Bronchial epithelial cell (primary cell): ENCODE data around the gene PRKCZ. TPM values are rescaled to one million over a fixed set of nuclear protein-coding genes. Genes with fewer than 3 reads are reported as not detected.

Experiments used
- DNase-seq: peaks from one replicate; pipeline ENCODE4 v3.0.0-alpha.2; 2010; ENCODE audit warnings: low read depth
- FAIRE-seq: peaks from 2 replicates; lab custom pipeline; 2011; peaks lifted over from hg19 to GRCh38; lab: Jason Lieb, UNC
- H3K27me3 ChIP-seq: 2 replicates; pipeline ENCODE4 v1.5.1; 2011; ENCODE audit warnings: low read length; ENCODE audit not compliant: control insufficient read depth, insufficient read depth
- H3K36me3 ChIP-seq: 2 replicates; pipeline ENCODE4 v1.5.1; 2011; ENCODE audit warnings: low read length; ENCODE audit not compliant: control insufficient read depth, insufficient read depth
- H3K4me3 ChIP-seq: 2 replicates; pipeline ENCODE4 v1.5.1; 2011; ENCODE audit warnings: mild to moderate bottlenecking, low read depth, low read length, control low read depth
- total RNA-seq: library from RNA; depleted of rRNA; stranded (reverse); fragments of >200 nt; gene quantifications from 2 replicates; pipeline ENCODE4 v1.2.1, GENCODE V29; 2014
- TF ChIP-seq, protein P1 (sequence below): IDR thresholded peaks from 2 replicates; pipeline ENCODE4 v1.5.1; 2011; ENCODE audit warnings: mild to moderate bottlenecking, moderate library complexity, low read length, control low read depth, inconsistent platforms; ENCODE audit not compliant: insufficient read depth, severe bottlenecking

PRKCZ gene
- total RNA-seq, 1 donor from 2014 or later, result 38.4 TPM

- DNase-seq, result no peak
- Histone ChIP-seq H3K36me3 (peaks cover 12% of the 10 kb centered on the region), H3K4me3 (no peak overlapping the region), H3K27me3 (no peaks in the 10 kb centered on the region)
- TF ChIP-seq, protein P1, sequence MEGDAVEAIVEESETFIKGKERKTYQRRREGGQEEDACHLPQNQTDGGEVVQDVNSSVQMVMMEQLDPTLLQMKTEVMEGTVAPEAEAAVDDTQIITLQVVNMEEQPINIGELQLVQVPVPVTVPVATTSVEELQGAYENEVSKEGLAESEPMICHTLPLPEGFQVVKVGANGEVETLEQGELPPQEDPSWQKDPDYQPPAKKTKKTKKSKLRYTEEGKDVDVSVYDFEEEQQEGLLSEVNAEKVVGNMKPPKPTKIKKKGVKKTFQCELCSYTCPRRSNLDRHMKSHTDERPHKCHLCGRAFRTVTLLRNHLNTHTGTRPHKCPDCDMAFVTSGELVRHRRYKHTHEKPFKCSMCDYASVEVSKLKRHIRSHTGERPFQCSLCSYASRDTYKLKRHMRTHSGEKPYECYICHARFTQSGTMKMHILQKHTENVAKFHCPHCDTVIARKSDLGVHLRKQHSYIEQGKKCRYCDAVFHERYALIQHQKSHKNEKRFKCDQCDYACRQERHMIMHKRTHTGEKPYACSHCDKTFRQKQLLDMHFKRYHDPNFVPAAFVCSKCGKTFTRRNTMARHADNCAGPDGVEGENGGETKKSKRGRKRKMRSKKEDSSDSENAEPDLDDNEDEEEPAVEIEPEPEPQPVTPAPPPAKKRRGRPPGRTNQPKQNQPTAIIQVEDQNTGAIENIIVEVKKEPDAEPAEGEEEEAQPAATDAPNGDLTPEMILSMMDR, result no peak
- FAIRE-seq, result no peak
Measured at GRCh38 chr1:2178875-2179274, 128.7 kb downstream of the PRKCZ start.

GRCh38 chr1:2179283-2180013 lies 129.2 kb downstream of the PRKCZ start:
- no peak for DNase-seq
- FAIRE-seq, result peak; percentile 82
- Histone ChIP-seq H3K4me3 (no peak overlapping the region), H3K27me3 (no peaks in the 10 kb centered on the region), H3K36me3 (peaks cover 12% of the 10 kb centered on the region)
- TF ChIP-seq, protein P1, result no peak

DNA sequence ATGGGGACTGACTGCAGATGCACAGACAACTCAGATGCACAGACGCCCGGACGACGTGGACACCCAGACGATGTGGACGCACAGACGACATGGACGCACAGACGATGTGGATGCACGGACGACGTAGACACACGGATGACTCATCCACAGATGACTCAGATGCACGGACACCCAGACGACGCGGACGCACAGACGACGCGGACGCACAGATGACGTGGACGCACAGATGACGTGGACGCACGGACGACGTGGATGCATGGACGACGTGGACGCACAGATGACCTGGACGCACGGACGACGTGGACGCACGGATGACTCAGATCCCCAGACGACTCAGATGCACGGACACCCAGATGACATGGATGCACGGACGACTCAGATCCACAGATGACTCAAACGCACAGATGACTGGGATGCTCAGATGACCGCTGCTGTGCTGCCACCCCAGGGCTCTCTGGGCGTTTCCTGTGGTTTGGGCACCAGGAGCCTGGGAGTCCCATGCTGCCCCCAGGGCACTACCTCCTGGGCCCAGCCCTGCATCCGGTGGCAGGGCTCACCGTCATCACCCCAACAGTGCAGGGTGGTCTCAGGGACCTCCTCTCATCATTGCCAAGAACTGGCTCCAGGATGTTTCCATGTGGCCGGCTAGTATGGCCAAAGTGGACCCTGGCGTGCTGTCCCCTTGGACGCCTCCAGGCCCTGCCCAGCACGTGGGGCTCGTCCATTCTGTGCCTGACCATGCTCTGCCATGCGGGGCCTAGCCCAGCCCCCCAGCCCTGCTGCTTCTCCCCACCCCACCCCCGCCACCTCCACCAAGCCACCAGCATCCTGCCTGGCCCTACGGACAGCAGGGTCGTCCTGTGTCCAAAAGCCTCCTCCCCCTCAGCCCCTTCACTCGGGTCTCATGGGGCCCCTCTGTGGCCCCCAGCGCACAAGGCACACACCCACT lies 130.4 kb downstream of the PRKCZ start:
- TF ChIP-seq, protein P1, result no peak
- H3K4me3 ChIP-seq, result no peak overlapping the region
- FAIRE-seq, result peak; percentile 47
- H3K36me3 ChIP-seq, result peaks cover 12% of the 10 kb centered on the region
- DNase-seq, result peak; percentile 20
- no peaks in the 10 kb centered on the region for H3K27me3 ChIP-seq

GRCh38 chr1:2181271-2181670 lies 131.1 kb downstream of the PRKCZ start:
- no peak overlapping the region for H3K4me3 ChIP-seq
- H3K27me3 ChIP-seq, result no peaks in the 10 kb centered on the region
- DNase-seq (no peak), FAIRE-seq (no peak)
- TF ChIP-seq, protein P1, result no peak
- peaks cover 11% of the 10 kb centered on the region for H3K36me3 ChIP-seq

DNA sequence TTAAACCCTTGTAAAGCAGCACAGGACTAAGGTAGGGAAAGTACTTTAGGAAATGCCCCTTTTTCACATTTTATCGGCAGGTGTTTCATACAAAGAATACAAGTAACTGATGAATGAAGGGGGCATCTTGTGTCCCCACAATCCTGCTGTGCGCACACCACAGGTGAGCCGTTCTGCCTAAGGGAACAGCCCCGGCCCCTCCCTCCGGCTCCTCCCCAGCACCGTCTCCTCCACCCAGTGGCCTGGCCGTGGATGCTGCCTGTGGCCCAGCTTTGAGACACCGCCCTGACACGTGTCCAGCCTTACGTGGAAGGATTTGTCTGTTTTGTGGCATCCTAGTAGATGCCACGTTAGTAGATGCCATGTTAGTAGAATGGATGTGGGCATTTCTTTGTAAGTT lies 131.5 kb downstream of the PRKCZ start:
- Histone ChIP-seq H3K4me3 (no peak overlapping the region), H3K27me3 (no peaks in the 10 kb centered on the region), H3K36me3 (peaks cover 11% of the 10 kb centered on the region)
- TF ChIP-seq, protein P1, result no peak
- FAIRE-seq (no peak), DNase-seq (no peak)
